CD4-positive, alpha-beta T cell treated with Interleukin-4 for 4 hours (primary cell): ENCODE results near the gene NPY4R2.
"Not testable (repeated sequence)": the region's sequence is repeated elsewhere in the genome, so short reads cannot be mapped to it uniquely, and the experiment has no call there.

Experiments
- DNase-seq: peaks from one replicate; pipeline ENCODE4 v3.0.0-alpha.2; 2020

Gene NPY4R2

DNA sequence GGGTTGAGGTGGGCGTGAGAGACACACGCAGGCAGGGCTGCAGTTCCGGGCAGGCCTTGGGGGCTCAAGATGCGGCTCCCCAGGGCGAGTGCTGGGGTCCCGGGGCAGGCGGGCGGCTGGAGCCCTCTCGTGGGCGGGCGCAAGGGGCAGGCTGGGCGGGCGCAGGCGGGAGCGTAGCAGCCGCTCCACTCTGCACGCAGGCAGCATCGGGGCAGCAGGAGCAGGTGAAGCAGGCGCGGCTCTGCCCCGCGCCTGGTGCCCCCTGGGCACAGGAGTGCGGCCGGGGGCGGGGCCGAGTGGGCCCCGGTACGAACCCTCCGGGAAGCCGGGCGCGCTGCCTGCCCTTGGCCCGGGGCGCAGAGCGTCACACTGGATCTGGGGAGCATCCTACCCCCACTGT lies at the start of gene NPY4R2:
TSS of gene NPY4R2 (plus strand) at position 188 of the 400 bp plus-strand sequence. CDS start 3,326 bp downstream, outside the sequence.
- not testable (repeated sequence) for DNase-seq

DNA sequence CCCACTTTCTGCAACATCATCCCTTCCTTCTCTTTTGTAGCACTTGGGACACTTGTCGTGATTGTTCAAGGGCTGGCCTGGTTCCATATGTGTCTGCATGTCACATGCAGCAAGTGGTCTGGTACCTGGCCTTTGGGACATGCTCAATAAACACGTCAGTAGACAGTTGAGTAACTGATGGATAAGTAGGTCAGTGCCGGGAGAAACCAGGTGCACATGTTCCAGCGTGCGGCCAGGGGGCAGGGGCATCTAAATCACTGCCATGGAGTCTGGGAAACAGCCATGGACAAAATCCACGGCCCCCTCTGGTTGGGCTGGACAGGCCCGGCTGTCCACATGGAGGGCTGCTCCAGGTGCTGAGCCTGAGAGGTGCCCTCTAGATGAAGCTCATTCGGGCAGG lies 47.6 kb upstream of the NPY4R2 start:
- not testable (repeated sequence) for DNase-seq

DNA sequence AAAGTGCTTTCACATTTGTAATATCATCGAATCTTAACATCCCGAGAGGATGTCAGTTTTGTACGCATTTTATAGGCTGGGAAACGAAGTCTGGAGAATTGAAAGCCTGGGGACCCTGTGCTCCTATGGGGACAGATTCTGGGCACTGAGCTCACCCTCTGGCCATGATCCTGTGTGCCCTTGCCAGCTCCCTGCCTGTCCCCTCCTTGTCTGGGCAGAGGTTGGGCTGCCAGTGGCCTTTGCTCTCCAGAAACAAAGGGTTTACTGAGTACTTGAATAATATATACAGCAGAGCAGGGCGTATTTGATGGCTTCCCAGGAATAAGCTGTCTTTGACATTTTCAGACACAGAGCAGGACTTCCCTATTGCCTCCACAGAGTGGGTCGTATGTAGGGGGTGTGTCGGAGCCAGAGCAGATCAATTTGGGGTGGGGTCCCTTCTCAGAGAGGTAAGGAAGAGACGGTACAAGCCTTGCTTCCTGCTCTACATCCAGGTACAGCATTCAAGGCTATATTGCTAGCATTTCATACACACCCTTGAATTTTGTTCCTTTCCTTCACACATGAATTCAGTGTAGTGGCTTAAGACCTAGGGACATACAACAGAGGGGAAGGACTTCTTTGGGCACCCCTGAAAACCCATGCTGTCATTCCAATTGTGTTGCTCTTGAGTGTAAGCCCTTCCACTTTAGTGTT lies 46.8 kb upstream of the NPY4R2 start:
- DNase-seq: not testable (repeated sequence)

DNA sequence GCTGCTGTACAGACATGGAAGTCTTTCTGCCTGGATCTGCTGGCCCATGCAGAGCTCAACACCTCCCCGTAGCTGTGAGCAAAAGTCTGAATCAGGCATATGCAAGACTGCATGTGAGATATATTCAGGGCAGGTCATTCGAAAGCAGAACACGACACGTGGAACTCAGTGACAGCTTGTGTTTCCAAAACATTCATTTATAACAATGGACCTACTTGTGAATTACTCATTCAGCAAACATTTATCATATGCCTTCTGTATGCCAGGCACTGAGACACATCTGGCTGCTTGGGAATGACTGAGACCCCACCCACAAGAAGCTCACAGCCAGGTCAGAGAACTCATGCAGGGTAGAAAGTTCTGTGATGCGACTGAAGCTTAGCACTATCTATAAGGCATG lies 46.2 kb upstream of the NPY4R2 start:
- DNase-seq: not testable (repeated sequence)

- not testable (repeated sequence) for DNase-seq
These were observed 34.2 kb upstream of the NPY4R2 start for GRCh38 chr10:47884239-47884638.

DNA sequence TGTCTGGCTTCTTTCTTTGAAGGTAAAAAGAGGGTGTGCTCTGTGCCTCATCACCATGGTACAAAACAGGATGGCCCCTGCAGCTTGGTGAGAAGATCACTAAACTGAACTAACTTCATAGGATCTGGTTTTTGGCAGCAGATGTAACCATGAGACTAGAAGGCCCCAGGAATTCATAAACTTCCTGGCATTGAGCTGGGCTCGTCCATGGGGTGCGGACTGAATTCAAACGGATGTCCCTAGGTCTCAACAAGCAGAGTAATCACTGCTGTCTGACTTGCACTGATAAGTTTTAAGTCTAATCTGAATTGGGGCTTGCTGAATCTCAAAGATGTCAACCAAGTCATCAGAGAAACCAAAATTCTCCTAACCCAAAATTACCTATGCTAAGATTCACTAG lies 33.5 kb upstream of the NPY4R2 start:
- not testable (repeated sequence) for DNase-seq

DNA sequence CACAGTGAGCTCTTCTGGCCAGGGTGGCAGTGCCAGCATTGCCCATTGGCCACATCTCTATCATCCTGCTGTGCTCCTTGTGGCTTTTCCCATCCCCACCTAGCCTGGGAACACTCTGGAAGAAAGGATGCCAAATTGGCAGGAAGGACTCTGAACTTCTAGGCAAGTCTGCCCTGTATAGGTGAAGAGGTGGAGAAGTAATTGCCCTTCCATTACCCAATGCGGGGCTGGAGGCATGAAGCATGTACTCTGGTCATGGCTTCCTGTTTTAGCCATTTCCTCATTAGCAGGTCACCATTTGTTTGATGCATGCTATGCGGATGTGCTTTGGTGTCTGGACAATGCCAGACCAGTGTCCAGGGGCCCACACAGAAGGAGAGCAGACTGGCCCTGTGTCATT lies 32.1 kb upstream of the NPY4R2 start:
- DNase-seq: not testable (repeated sequence)

DNA sequence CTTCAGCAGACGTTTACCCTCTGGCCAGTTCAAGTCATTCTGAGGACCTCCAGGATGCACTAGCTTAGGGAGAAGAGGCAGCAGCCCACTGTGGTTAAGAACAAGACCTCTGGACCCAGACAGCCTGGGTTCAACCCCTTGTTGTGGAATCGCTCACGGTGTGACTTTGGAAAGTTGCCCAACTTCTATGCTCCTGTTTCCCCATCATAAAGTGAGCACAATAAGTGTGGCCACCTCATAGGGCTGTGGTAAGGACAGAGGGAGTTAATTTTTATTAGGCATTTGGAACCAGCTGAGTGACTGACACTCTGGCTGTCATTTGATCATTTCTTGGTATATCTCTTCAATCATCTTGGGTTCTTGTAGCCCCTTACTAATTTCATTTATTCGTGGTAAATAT lies 31.6 kb upstream of the NPY4R2 start:
- not testable (repeated sequence) for DNase-seq

DNA sequence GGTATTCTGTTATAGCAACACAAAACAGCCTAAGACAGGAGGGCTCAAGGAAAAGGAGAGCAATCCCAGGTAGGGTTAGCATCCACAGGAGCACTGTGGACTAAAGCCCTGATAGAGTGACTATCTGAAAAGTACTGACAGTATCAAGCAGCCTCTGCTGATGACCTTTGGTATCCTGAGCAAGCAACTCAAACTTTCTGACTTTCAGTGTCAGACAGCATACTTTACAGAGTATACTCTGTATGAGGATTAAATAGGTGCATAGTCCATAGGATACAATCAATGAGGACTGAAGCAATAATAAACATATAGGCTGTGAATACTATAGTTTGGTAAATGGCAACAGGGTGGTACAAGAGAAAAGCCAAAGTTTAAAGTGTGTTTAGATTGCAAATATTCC lies 27.7 kb upstream of the NPY4R2 start:
- not testable (repeated sequence) for DNase-seq

GRCh38 chr10:47892494-47893261 lies 25.8 kb upstream of the NPY4R2 start:
- DNase-seq: not testable (repeated sequence)

- DNase-seq: not testable (repeated sequence)
These were observed 23.9 kb upstream of the NPY4R2 start for GRCh38 chr10:47894571-47894970.

- not testable (repeated sequence) for DNase-seq
These were observed 20.6 kb upstream of the NPY4R2 start for GRCh38 chr10:47897813-47898212.

GRCh38 chr10:47909333-47909732 lies 9.1 kb upstream of the NPY4R2 start:
- DNase-seq: not testable (repeated sequence)

DNA sequence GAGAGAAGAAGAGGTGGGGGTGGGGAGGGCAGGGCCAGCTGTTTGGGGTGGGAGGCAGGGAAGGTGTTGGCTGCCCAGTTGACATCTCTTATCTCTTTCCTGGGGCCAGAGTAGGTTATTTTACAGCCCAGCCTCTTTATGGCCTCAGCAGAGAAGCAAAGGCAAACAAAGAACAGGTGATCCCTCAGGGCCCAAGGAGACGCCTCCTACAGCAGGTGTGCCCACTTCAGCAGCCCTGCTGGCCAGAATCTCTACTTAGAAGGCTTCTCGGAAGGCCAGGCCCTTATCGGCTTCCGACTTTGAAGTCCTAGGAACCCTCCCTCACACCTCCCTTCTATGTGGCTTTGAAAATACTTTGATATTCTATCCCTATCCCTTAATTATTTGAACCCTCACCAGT lies 8.0 kb upstream of the NPY4R2 start:
- not testable (repeated sequence) for DNase-seq

GRCh38 chr10:47914052-47914451 lies 4.4 kb upstream of the NPY4R2 start:
- not testable (repeated sequence) for DNase-seq

DNA sequence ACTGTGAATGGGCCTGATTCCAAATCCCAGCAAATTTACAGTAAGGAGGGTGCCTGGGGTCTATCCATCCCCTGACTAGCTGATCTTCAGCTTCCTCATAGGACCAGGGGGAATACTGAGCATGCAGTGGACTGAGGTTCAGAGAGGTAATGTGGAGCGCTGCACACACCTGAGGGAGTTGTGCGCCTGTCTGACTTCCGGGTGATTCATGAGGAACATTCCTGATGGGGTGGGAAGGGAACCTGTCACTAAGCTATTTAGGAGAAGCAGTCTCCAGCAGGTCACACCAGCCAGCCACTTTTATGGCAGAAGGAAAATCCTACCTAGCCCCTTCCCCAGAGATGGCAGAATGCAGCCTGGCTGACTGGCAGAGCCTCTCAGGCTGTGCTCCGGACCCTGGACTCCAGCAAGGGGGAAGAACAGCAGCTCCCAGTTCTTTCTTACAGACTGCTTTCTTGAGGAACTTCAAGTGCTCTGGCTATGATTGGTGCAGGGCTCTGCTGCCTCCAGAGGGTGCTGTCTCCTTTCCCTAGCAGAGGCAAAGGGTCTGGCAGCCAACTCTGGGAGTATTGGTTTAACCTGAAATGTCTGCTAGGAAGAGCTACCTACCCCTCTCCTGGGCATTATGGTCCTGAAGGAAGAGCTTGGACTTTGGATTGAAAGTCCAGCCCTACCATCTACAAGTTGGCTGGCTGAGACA lies 2.5 kb upstream of the NPY4R2 start:
- DNase-seq: not testable (repeated sequence)

- DNase-seq: not testable (repeated sequence)
These were observed 2.1 kb downstream of the NPY4R2 start for GRCh38 chr10:47920610-47921009.

GRCh38 chr10:47922503-47922902 lies 4.0 kb downstream of the NPY4R2 start:
- not testable (repeated sequence) for DNase-seq

DNA sequence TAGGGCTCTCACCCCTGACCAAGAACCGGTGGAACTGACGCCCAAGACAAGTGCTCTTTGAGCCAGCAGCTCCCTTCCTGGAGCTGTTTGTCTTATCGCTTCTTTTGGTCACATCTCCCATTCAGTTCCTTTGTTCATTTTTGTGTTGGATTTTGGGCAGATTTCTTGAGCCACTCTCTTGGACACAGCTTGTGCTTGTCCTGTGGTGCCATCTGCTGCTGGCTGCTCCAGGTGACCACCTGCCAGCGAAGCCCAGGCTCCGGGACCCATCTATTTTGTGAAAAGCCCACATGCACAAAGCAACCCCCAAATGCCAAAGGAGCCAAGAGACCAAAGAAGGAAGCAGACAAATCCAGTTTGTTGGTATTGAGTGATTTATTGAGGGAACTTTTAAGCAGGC lies 6.2 kb downstream of the NPY4R2 start:
- DNase-seq: not testable (repeated sequence)

GRCh38 chr10:47927147-47927916 lies 8.9 kb downstream of the NPY4R2 start:
- not testable (repeated sequence) for DNase-seq

GRCh38 chr10:47928225-47928624 lies 9.8 kb downstream of the NPY4R2 start:
- not testable (repeated sequence) for DNase-seq

- not testable (repeated sequence) for DNase-seq
These were observed 14.4 kb downstream of the NPY4R2 start for GRCh38 chr10:47932824-47933223.

- DNase-seq: not testable (repeated sequence)
These were observed 15.0 kb downstream of the NPY4R2 start for GRCh38 chr10:47933462-47933861.
